ENCODE measurements around the gene LSAMP.

LSAMP gene

GRCh38 chr3:116018646-116019045 is 426.6 kb downstream of the LSAMP start:
- H3K79me1 ChIP-seq (ENCODE audit: low read length), result no peaks in the 10 kb centered on the region
- no peak for DNase-seq
- no peak overlapping the region for H4K8ac ChIP-seq (ENCODE audit: low read depth, low read length)
- H3K14ac ChIP-seq (ENCODE audit: low read length), result no peak overlapping the region
- WGBS (ENCODE audit: extremely low coverage, insufficient coverage, insufficient read length), result no CpG with 5 or more reads among the region's 1 CpG
- no peak overlapping the region for H3K23ac ChIP-seq (ENCODE audit: low read length)
- no peak overlapping the region for H2BK12ac ChIP-seq (ENCODE audit: low read length)
- H3K9ac ChIP-seq (ENCODE audit: low read length), result no peak overlapping the region
- H3K79me2 ChIP-seq (ENCODE audit: control insufficient read depth, insufficient read depth, low read length, poor library complexity), result no peaks in the 10 kb centered on the region
- H3K4me1 ChIP-seq (ENCODE audit: control insufficient read depth in 1 of 2, insufficient read depth in 2 of 2, low read length in 2 of 2), result no peaks in the 10 kb centered on the region
- no peak overlapping the region for H3K27ac ChIP-seq (ENCODE audit: low read depth, low read length)
- H2BK5ac ChIP-seq (ENCODE audit: low read depth, low read length, poor library complexity), result no peak overlapping the region
- no peaks in the 10 kb centered on the region for H3K9me3 ChIP-seq (ENCODE audit: insufficient read depth, low read depth, low read length)
- H3K18ac ChIP-seq (ENCODE audit: low read length), result no peak overlapping the region
- H2AK5ac ChIP-seq (ENCODE audit: low read length), result no peak overlapping the region
- H3K36me3 ChIP-seq (ENCODE audit: control insufficient read depth in 1 of 2, insufficient read depth in 2 of 2, low read length in 2 of 2), result no peaks in the 10 kb centered on the region
- H4K12ac ChIP-seq (ENCODE audit: low read depth, low read length), result no peak overlapping the region
- H3K4ac ChIP-seq (ENCODE audit: low read depth, low read length), result no peak overlapping the region
- H3K4me3 ChIP-seq (ENCODE audit: low read depth, low read length), result no peak overlapping the region
- H2BK120ac ChIP-seq (ENCODE audit: insufficient read depth, low read length, poor library complexity), result no peak overlapping the region
- no peak overlapping the region for H2AFZ ChIP-seq (ENCODE audit: insufficient read depth, low read length, poor library complexity)
- no peak overlapping the region for H3K4me2 ChIP-seq (ENCODE audit: low read length)
- H4K91ac ChIP-seq (ENCODE audit: low read depth, low read length), result no peak overlapping the region
- no peaks in the 10 kb centered on the region for H3K27me3 ChIP-seq (ENCODE audit: insufficient read depth, low read length)

GRCh38 chr3:116015931-116016330 is 429.4 kb downstream of the LSAMP start:
- H2BK5ac ChIP-seq (ENCODE audit: low read depth, low read length, poor library complexity), result no peak overlapping the region
- no peak overlapping the region for H3K4ac ChIP-seq (ENCODE audit: low read depth, low read length)
- no peaks in the 10 kb centered on the region for H3K9me3 ChIP-seq (ENCODE audit: insufficient read depth, low read depth, low read length)
- H2BK120ac ChIP-seq (ENCODE audit: insufficient read depth, low read length, poor library complexity), result no peak overlapping the region
- no peak overlapping the region for H3K4me2 ChIP-seq (ENCODE audit: low read length)
- no peak overlapping the region for H3K14ac ChIP-seq (ENCODE audit: low read length)
- H2BK12ac ChIP-seq (ENCODE audit: low read length), result no peak overlapping the region
- WGBS (ENCODE audit: extremely low coverage, insufficient coverage, insufficient read length), result no CpG with 5 or more reads among the region's 2 CpGs
- H3K79me2 ChIP-seq (ENCODE audit: control insufficient read depth, insufficient read depth, low read length, poor library complexity), result no peaks in the 10 kb centered on the region
- no peaks in the 10 kb centered on the region for H3K27me3 ChIP-seq (ENCODE audit: insufficient read depth, low read length)
- no peak overlapping the region for H3K27ac ChIP-seq (ENCODE audit: low read depth, low read length)
- H3K23ac ChIP-seq (ENCODE audit: low read length), result no peak overlapping the region
- H3K79me1 ChIP-seq (ENCODE audit: low read length), result no peaks in the 10 kb centered on the region
- no peak overlapping the region for H4K8ac ChIP-seq (ENCODE audit: low read depth, low read length)
- no peak for DNase-seq
- no peak overlapping the region for H3K4me3 ChIP-seq (ENCODE audit: low read depth, low read length)
- no peak overlapping the region for H3K18ac ChIP-seq (ENCODE audit: low read length)
- no peak overlapping the region for H2AK5ac ChIP-seq (ENCODE audit: low read length)
- no peak overlapping the region for H2AFZ ChIP-seq (ENCODE audit: insufficient read depth, low read length, poor library complexity)
- H4K12ac ChIP-seq (ENCODE audit: low read depth, low read length), result no peak overlapping the region
- H4K91ac ChIP-seq (ENCODE audit: low read depth, low read length), result no peak overlapping the region
- H3K9ac ChIP-seq (ENCODE audit: low read length), result no peak overlapping the region
- H3K4me1 ChIP-seq (ENCODE audit: control insufficient read depth in 1 of 2, insufficient read depth in 2 of 2, low read length in 2 of 2), result no peaks in the 10 kb centered on the region
- H3K36me3 ChIP-seq (ENCODE audit: control insufficient read depth in 1 of 2, insufficient read depth in 2 of 2, low read length in 2 of 2), result no peaks in the 10 kb centered on the region

- Histone ChIP-seq H4K8ac (ENCODE audit: low read depth, low read length) (no peak overlapping the region), H3K27me3 (ENCODE audit: insufficient read depth, low read length) (no peaks in the 10 kb centered on the region), H3K9me3 (ENCODE audit: insufficient read depth, low read depth, low read length) (no peaks in the 10 kb centered on the region), H2BK12ac (ENCODE audit: low read length) (no peak overlapping the region), H2AK5ac (ENCODE audit: low read length) (no peak overlapping the region), H3K79me1 (ENCODE audit: low read length) (no peaks in the 10 kb centered on the region), H3K36me3 (ENCODE audit: control insufficient read depth in 1 of 2, insufficient read depth in 2 of 2, low read length in 2 of 2) (no peaks in the 10 kb centered on the region), H4K91ac (ENCODE audit: low read depth, low read length) (no peak overlapping the region), H3K4me2 (ENCODE audit: low read length) (no peak overlapping the region), H3K4me1 (ENCODE audit: control insufficient read depth in 1 of 2, insufficient read depth in 2 of 2, low read length in 2 of 2) (no peaks in the 10 kb centered on the region), H3K79me2 (ENCODE audit: control insufficient read depth, insufficient read depth, low read length, poor library complexity) (no peaks in the 10 kb centered on the region), H2BK5ac (ENCODE audit: low read depth, low read length, poor library complexity) (no peak overlapping the region), H3K9ac (ENCODE audit: low read length) (no peak overlapping the region), H3K4me3 (ENCODE audit: low read depth, low read length) (no peak overlapping the region), H3K4ac (ENCODE audit: low read depth, low read length) (no peak overlapping the region), H4K12ac (ENCODE audit: low read depth, low read length) (no peak overlapping the region), H3K27ac (ENCODE audit: low read depth, low read length) (no peak overlapping the region), H3K23ac (ENCODE audit: low read length) (no peak overlapping the region), H3K14ac (ENCODE audit: low read length) (no peak overlapping the region), H2AFZ (ENCODE audit: insufficient read depth, low read length, poor library complexity) (no peak overlapping the region), H2BK120ac (ENCODE audit: insufficient read depth, low read length, poor library complexity) (no peak overlapping the region), H3K18ac (ENCODE audit: low read length) (no peak overlapping the region)
- WGBS (ENCODE audit: extremely low coverage, insufficient coverage, insufficient read length), result no CpG with 5 or more reads among the region's 2 CpGs
- DNase-seq, result no peak
Measured at GRCh38 chr3:116007000-116007399, 438.3 kb downstream of the LSAMP start.

GRCh38 chr3:116005404-116005803 is 439.9 kb downstream of the LSAMP start:
- no peak overlapping the region for H3K9ac ChIP-seq (ENCODE audit: low read length)
- no peak overlapping the region for H3K4me2 ChIP-seq (ENCODE audit: low read length)
- H2AK5ac ChIP-seq (ENCODE audit: low read length), result no peak overlapping the region
- no CpG with 5 or more reads among the region's 4 CpGs for WGBS (ENCODE audit: extremely low coverage, insufficient coverage, insufficient read length)
- H3K27me3 ChIP-seq (ENCODE audit: insufficient read depth, low read length), result no peaks in the 10 kb centered on the region
- H2BK12ac ChIP-seq (ENCODE audit: low read length), result no peak overlapping the region
- no peaks in the 10 kb centered on the region for H3K79me1 ChIP-seq (ENCODE audit: low read length)
- H3K4me1 ChIP-seq (ENCODE audit: control insufficient read depth in 1 of 2, insufficient read depth in 2 of 2, low read length in 2 of 2), result no peaks in the 10 kb centered on the region
- no peaks in the 10 kb centered on the region for H3K9me3 ChIP-seq (ENCODE audit: insufficient read depth, low read depth, low read length)
- no peak for DNase-seq
- H3K14ac ChIP-seq (ENCODE audit: low read length), result no peak overlapping the region
- no peaks in the 10 kb centered on the region for H3K36me3 ChIP-seq (ENCODE audit: control insufficient read depth in 1 of 2, insufficient read depth in 2 of 2, low read length in 2 of 2)
- no peak overlapping the region for H2AFZ ChIP-seq (ENCODE audit: insufficient read depth, low read length, poor library complexity)
- no peak overlapping the region for H3K18ac ChIP-seq (ENCODE audit: low read length)
- H4K12ac ChIP-seq (ENCODE audit: low read depth, low read length), result no peak overlapping the region
- no peak overlapping the region for H3K27ac ChIP-seq (ENCODE audit: low read depth, low read length)
- H3K4me3 ChIP-seq (ENCODE audit: low read depth, low read length), result no peak overlapping the region
- no peak overlapping the region for H2BK120ac ChIP-seq (ENCODE audit: insufficient read depth, low read length, poor library complexity)
- no peaks in the 10 kb centered on the region for H3K79me2 ChIP-seq (ENCODE audit: control insufficient read depth, insufficient read depth, low read length, poor library complexity)
- no peak overlapping the region for H4K8ac ChIP-seq (ENCODE audit: low read depth, low read length)
- no peak overlapping the region for H3K4ac ChIP-seq (ENCODE audit: low read depth, low read length)
- no peak overlapping the region for H4K91ac ChIP-seq (ENCODE audit: low read depth, low read length)
- no peak overlapping the region for H3K23ac ChIP-seq (ENCODE audit: low read length)
- H2BK5ac ChIP-seq (ENCODE audit: low read depth, low read length, poor library complexity), result no peak overlapping the region

Measured in trophoblast cell (in vitro differentiated cells and primary cell).